Heart left ventricle (tissue), 13 donors: ENCODE measurements around the gene ELFN2.

Experiments
- CTCF ChIP-seq, 12 donors: fragments of 200-600 bp; sonication (generic) in 4 of 12; IDR thresholded peaks; one replicate each; pipeline versions ENCODE4 v1.5.0 to v1.8.0; 2018 to 2022; ENCODE audit warnings: antibody characterized with exemption in 12 of 12, mild to moderate bottlenecking in 5 of 12
- POLR2A ChIP-seq, 2 donors: fragments of 450-650 bp; IDR thresholded peaks; one replicate each; pipeline ENCODE4 v1.6.1; 2017; ENCODE audit warnings: antibody characterized with exemption in 2 of 2, mild to moderate bottlenecking in 2 of 2, moderate library complexity in 2 of 2
- donor health status: ischemic (EF 13 %, LVEDD 7.1; RV severe dilation, severe dysfunction).
- donor health status: DM: no; HTN: yes; CAD: no.
- donor health status: DM: no; HTN: no; CAD: no.
- donor health status: ischemic (EF 25% LVEDD 6.9; RV normal size, moderate dysfunction).
- donor health status: ischemic (EF 25% LVEDD 5.7; RV mildly dilated, moderate dysfunction).
- donor health status: ischemic (EF 35%, LVEDD 5.7; RV mildly dilated, moderate dysfunction).
- donor health status: nonischemic (EF 11% LVEDD 7.7; RV severe dilation, severe dysfunction).
- donor health status: DM: yes; HTN: yes; CAD: no.
- donor health status: PGD.
- donor health status: ischemic (EF 29% LVEDD 5.4; RV normal size, mild dysfunction).
- donor health status: nonischemic (EF 23%, LVEDD 6.1; RV moderate dilation, normal function).

- no peak for TF ChIP-seq CTCF (IDR thresholded peaks at IDR 0.05)
- TF ChIP-seq POLR2A (IDR thresholded peaks at IDR 0.05): no peak
Observed at GRCh38 chr22:37334859-37335805, 92.1 kb downstream of the ELFN2 start.
